SU-DHL-6 (cell line): ENCODE measurements around the gene ANP32D.
"Not testable (repeated sequence)": the region's sequence is repeated elsewhere in the genome, so short reads cannot be mapped to it uniquely, and the experiment has no call there.

ENCODE experiments used
- CTCF ChIP-seq: fragments of 200-600 bp; sonication (generic); IDR thresholded peaks from one replicate; pipeline ENCODE4 v1.5.1; 2017; ENCODE audit warnings: antibody characterized with exemption, mild to moderate bottlenecking, low read length, moderate library complexity; ENCODE audit not compliant: insufficient read depth, poor library complexity, severe bottlenecking
- EZH2phosphoT487 ChIP-seq: fragments of 200-600 bp; sonication (generic), shearing (Covaris generic); conservative IDR thresholded peaks from 2 replicates; pipeline ENCODE4 v1.6.1; 2018; ENCODE audit warnings: mild to moderate bottlenecking, antibody characterized with exemption, low read length, moderate library complexity, mixed read lengths

- TF ChIP-seq CTCF, EZH2phosphoT487: not testable (repeated sequence)
These were observed 48.0 kb downstream of the ANP32D start for GRCh38 chr12:48520381-48520780.
